T-cell (primary cell): Measurements from ENCODE around the gene NEGR1. TPM values are rescaled to one million over a fixed set of nuclear protein-coding genes. Genes with fewer than 3 reads are reported as not detected.

Experiments used
- ATAC-seq, 4 experiments: fragments of 200-7000 bp in 3 of 4; fragments of 150-1000 bp in 1 of 4; cut with Tn5 transposase; replicated peaks in 1 of 4; 1 replicate in 3 of 4; 2 replicates in 1 of 4; pipeline ENCODE4 v1.10.0; 2021; ENCODE audit warnings: moderate library complexity in 3 of 4, mild to moderate bottlenecking in 2 of 4, moderate number of reproducible peaks in 1 of 4
- CTCF ChIA-PET, 2 donors: fragments of 300-600 bp; sonication (Branson Sonifier 250); formaldehyde crosslinking; loops; one replicate each; lab custom pipeline; 2022; ENCODE audit warnings: antibody characterized with exemption in 2 of 2; lab: Charles Lee
- POLR2A ChIA-PET, 2 donors: fragments of 300-600 bp; sonication (Branson Sonifier 250); formaldehyde crosslinking; loops; one replicate each; lab custom pipeline; 2022; ENCODE audit warnings: antibody characterized with exemption in 2 of 2; lab: Charles Lee
- DNase-seq, 35 experiments: peaks; one replicate each; pipeline versions ENCODE4 v3.0.0 to v3.0.0-alpha.2; 2013 to 2023
- H3K27ac ChIP-seq: one replicate; pipeline ENCODE4 v1.5.1; 2013; ENCODE audit warnings: low read length
- H3K27me3 ChIP-seq, 2 experiments: replicated peaks in 1 of 2; 1 replicate in 1 of 2; 2 replicates in 1 of 2; pipeline versions ENCODE4 v1.6.1 to v1.7.0; 2013; ENCODE audit warnings: low read length in 1 of 2, mixed read lengths in 1 of 2; ENCODE audit not compliant: control insufficient read depth in 2 of 2, insufficient read depth in 2 of 2; ENCODE audit errors: extremely low read depth in 1 of 2
- H3K36me3 ChIP-seq, 2 donors: 1 replicate in 1 of 2; 2 replicates in 1 of 2; pipeline versions ENCODE4 v1.6.1 to v1.7.0; 2013; ENCODE audit warnings: low read length in 1 of 2; ENCODE audit not compliant: control insufficient read depth in 2 of 2, insufficient read depth in 1 of 2; ENCODE audit errors: extremely low read depth in 1 of 2
- H3K4me1 ChIP-seq, 2 experiments: 1 replicate in 1 of 2; 2 replicates in 1 of 2; pipeline versions ENCODE4 v1.6.1 to v1.7.0; 2013; ENCODE audit warnings: low read length in 2 of 2, mixed read lengths in 1 of 2; ENCODE audit not compliant: insufficient read depth in 2 of 2, control insufficient read depth in 1 of 2; ENCODE audit errors: extremely low read depth in 1 of 2
- H3K4me3 ChIP-seq, 2 donors: 1 replicate in 1 of 2; 2 replicates in 1 of 2; pipeline versions ENCODE4 v1.5.1 to v1.7.0; 2013; ENCODE audit warnings: mild to moderate bottlenecking in 2 of 2, low read length in 1 of 2, moderate library complexity in 1 of 2; ENCODE audit not compliant: control insufficient read depth in 1 of 2; ENCODE audit errors: extremely low read depth in 1 of 2
- H3K9me3 ChIP-seq: 2 replicates; pipeline ENCODE4 v1.7.0; 2013
- H3K27ac Mint-ChIP-seq, 2 donors: one replicate each; pipeline ENCODE4 v1.8.0; 2020 to 2021; ENCODE audit warnings: mild to moderate bottlenecking in 2 of 2, mixed read lengths in 2 of 2
- H3K27me3 Mint-ChIP-seq, 2 donors: one replicate each; pipeline ENCODE4 v1.8.0; 2021 to 2022; ENCODE audit warnings: mixed read lengths in 2 of 2
- H3K36me3 Mint-ChIP-seq: one replicate; pipeline ENCODE4 v1.8.0; 2021; ENCODE audit warnings: mixed read lengths
- H3K4me1 Mint-ChIP-seq, 3 donors: one replicate each; pipeline ENCODE4 v1.8.0; 2020 to 2022; ENCODE audit warnings: mixed read lengths in 3 of 3, mild to moderate bottlenecking in 1 of 3
- H3K4me3 Mint-ChIP-seq, 3 donors: one replicate each; pipeline ENCODE4 v1.8.0; 2020 to 2022; ENCODE audit warnings: mild to moderate bottlenecking in 3 of 3, mixed read lengths in 3 of 3, moderate library complexity in 3 of 3
- H3K9me3 Mint-ChIP-seq, 3 donors: one replicate each; pipeline ENCODE4 v1.8.0; 2020 to 2022; ENCODE audit warnings: mixed read lengths in 3 of 3
- WGBS: methylation state at CpG from one replicate; pipeline ENCODE4 v1.1.5; 2013; ENCODE audit warnings: missing lambda C conversion rate; ENCODE audit not compliant: insufficient coverage; 5-methylcytosine and 5-hydroxymethylcytosine counted together
- total RNA-seq, 35 experiments: library from RNA in 6 of 35; stranded (reverse) in 6 of 35; fragments of 120-200 nt in 1 of 35; gene quantifications; one replicate each; pipeline versions ENCODE4 v1.2.1 to v1.2.4 and lab custom pipeline; 2013 to 2026

Gene NEGR1
- total RNA-seq, 5 donors from 2014 or later (not counting 1 experiment from before 2014, with no cell fraction given), result 0.05 to 0.26 (median 0.14) TPM; not detected in 1

DNA sequence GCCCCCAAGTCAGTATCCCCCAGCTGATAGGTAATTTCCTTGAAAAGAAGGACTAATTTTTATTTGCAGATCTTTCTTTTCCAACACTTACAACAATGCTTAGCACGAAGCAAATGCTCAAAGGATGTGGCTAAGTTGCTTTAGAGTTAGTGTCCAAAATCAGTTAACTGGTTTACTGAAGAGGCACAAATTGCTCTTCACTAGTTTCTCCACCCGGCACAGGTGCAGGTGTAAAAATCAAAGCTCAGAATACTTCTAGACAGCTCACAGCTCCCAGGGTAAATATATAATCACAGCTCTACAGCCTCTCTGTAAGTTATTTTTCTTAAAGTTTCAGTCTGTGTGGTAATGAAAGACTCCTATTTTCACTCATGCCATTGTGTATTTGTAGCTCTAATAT, 361.8 kb downstream of the NEGR1 start:
- H3K27ac ChIP-seq, result no peak overlapping the region
- no peaks in the 10 kb centered on the region for H3K36me3 ChIP-seq
- POLR2A ChIA-PET, result no interaction called here
- no peak overlapping the region for H3K4me3 ChIP-seq
- Mint-ChIP-seq H3K27ac (no peak overlapping the region), H3K36me3 (no peaks in the 10 kb centered on the region), H3K27me3 (no peaks in the 10 kb centered on the region), H3K9me3 (peaks cover 4 to 11% (median 4%) of the 10 kb centered on the region in 3 donors), H3K4me1 (no peaks in the 10 kb centered on the region), H3K4me3 (no peak overlapping the region)
- no peaks in the 10 kb centered on the region for H3K4me1 ChIP-seq
- no peaks in the 10 kb centered on the region for H3K9me3 ChIP-seq
- DNase-seq (no peak), ATAC-seq (no peak)
- CTCF ChIA-PET, result no interaction called here
- H3K27me3 ChIP-seq, result no peaks in the 10 kb centered on the region
- WGBS, result no CpG with 5 or more reads among the region's 2 CpGs

- H3K27me3 Mint-ChIP-seq, result no peaks in the 10 kb centered on the region
- H3K27ac Mint-ChIP-seq, result no peak overlapping the region
- ATAC-seq (no peak), DNase-seq (no peak)
- H3K4me1 ChIP-seq, result no peaks in the 10 kb centered on the region
- H3K9me3 Mint-ChIP-seq, result peaks cover 4 to 11% (median 4%) of the 10 kb centered on the region in 3 donors
- H3K9me3 ChIP-seq, result no peaks in the 10 kb centered on the region
- WGBS, result 54% methylated on average over 2 of the region's 2 CpGs
- H3K4me3 Mint-ChIP-seq, result no peak overlapping the region
- no peaks in the 10 kb centered on the region for H3K27me3 ChIP-seq
- no peaks in the 10 kb centered on the region for H3K36me3 Mint-ChIP-seq
- no peaks in the 10 kb centered on the region for H3K4me1 Mint-ChIP-seq
- no peaks in the 10 kb centered on the region for H3K36me3 ChIP-seq
- H3K4me3 ChIP-seq, result no peak overlapping the region
- no peak overlapping the region for H3K27ac ChIP-seq
- POLR2A ChIA-PET, result no interaction called here
- CTCF ChIA-PET, result no interaction called here
Observed at GRCh38 chr1:71919811-71920509, 362.4 kb downstream of the NEGR1 start.

DNA sequence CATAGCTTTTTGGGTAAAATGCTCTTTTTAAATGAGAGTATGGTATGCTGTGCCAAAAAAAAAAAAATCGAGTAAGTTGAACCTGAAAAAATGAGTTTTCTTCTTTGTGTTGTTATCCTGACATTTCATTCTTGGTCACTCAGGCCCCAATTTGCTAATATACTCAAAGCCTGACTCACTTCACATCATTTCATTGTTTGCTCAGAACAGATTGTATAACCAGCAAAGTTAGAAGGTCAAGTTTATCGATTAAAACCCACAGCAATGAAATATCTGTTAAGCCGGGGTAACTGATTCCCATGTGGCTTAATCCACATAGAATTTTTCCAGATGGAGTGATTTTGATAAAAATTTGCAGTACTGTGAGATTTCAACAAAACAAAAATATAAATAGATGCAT, 363.7 kb downstream of the NEGR1 start:
- no peak for DNase-seq
- no peak overlapping the region for H3K27ac ChIP-seq
- no peaks in the 10 kb centered on the region for H3K36me3 Mint-ChIP-seq
- no peaks in the 10 kb centered on the region for H3K27me3 Mint-ChIP-seq
- WGBS, result no CpG with 5 or more reads among the region's 3 CpGs
- no peak overlapping the region for H3K27ac Mint-ChIP-seq
- H3K36me3 ChIP-seq, result no peaks in the 10 kb centered on the region
- H3K9me3 Mint-ChIP-seq, result peaks cover 4 to 18% (median 6%) of the 10 kb centered on the region in 3 donors
- POLR2A ChIA-PET, result no interaction called here
- CTCF ChIA-PET, result no interaction called here
- H3K4me1 ChIP-seq, result no peaks in the 10 kb centered on the region
- H3K9me3 ChIP-seq, result no peaks in the 10 kb centered on the region
- no peak for ATAC-seq
- H3K27me3 ChIP-seq, result no peaks in the 10 kb centered on the region
- H3K4me3 ChIP-seq, result no peak overlapping the region
- H3K4me3 Mint-ChIP-seq, result no peak overlapping the region
- H3K4me1 Mint-ChIP-seq, result no peaks in the 10 kb centered on the region

- Histone ChIP-seq H3K9me3 (no peaks in the 10 kb centered on the region), H3K27me3 (no peaks in the 10 kb centered on the region), H3K27ac (no peak overlapping the region), H3K4me1 (no peaks in the 10 kb centered on the region), H3K4me3 (no peak overlapping the region), H3K36me3 (no peaks in the 10 kb centered on the region)
- peaks cover 4 to 18% (median 6%) of the 10 kb centered on the region in 3 donors for H3K9me3 Mint-ChIP-seq
- DNase-seq, result no peak
- ChIA-PET POLR2A (no interaction called here), CTCF (no interaction called here)
- no peaks in the 10 kb centered on the region for H3K4me1 Mint-ChIP-seq
- 82% methylated on average over 3 of the region's 4 CpGs for WGBS
- H3K36me3 Mint-ChIP-seq, result no peaks in the 10 kb centered on the region
- H3K27me3 Mint-ChIP-seq, result no peaks in the 10 kb centered on the region
- no peak overlapping the region for H3K4me3 Mint-ChIP-seq
- ATAC-seq, result no peak
- no peak overlapping the region for H3K27ac Mint-ChIP-seq
Observed at GRCh38 chr1:71916894-71917293, 365.4 kb downstream of the NEGR1 start.

- H3K27ac ChIP-seq, result no peak overlapping the region
- POLR2A ChIA-PET, result no interaction called here
- WGBS, result no CpG with 5 or more reads among the region's 1 CpG
- CTCF ChIA-PET, result no interaction called here
- Mint-ChIP-seq H3K36me3 (no peaks in the 10 kb centered on the region), H3K27me3 (no peaks in the 10 kb centered on the region), H3K9me3 (peaks cover 4 to 18% (median 6%) of the 10 kb centered on the region in 3 donors), H3K4me1 (no peaks in the 10 kb centered on the region), H3K4me3 (no peak overlapping the region), H3K27ac (no peak overlapping the region)
- DNase-seq (no peak), ATAC-seq (no peak)
- H3K27me3 ChIP-seq, result no peaks in the 10 kb centered on the region
- no peaks in the 10 kb centered on the region for H3K4me1 ChIP-seq
- no peaks in the 10 kb centered on the region for H3K36me3 ChIP-seq
- no peaks in the 10 kb centered on the region for H3K9me3 ChIP-seq
- H3K4me3 ChIP-seq, result no peak overlapping the region
Observed at GRCh38 chr1:71914626-71915025, 367.7 kb downstream of the NEGR1 start.

GRCh38 chr1:71908871-71909390, 373.4 kb downstream of the NEGR1 start:
- Histone ChIP-seq H3K9me3 (no peaks in the 10 kb centered on the region), H3K4me1 (no peaks in the 10 kb centered on the region), H3K36me3 (no peaks in the 10 kb centered on the region), H3K27me3 (no peaks in the 10 kb centered on the region), H3K27ac (no peak overlapping the region), H3K4me3 (no peak overlapping the region)
- no peak overlapping the region for H3K27ac Mint-ChIP-seq
- no peak overlapping the region for H3K4me3 Mint-ChIP-seq
- no peak for DNase-seq
- H3K27me3 Mint-ChIP-seq, result no peaks in the 10 kb centered on the region
- ATAC-seq, result no peak
- H3K9me3 Mint-ChIP-seq, result peaks cover under 1 to 10% (median 6%) of the 10 kb centered on the region in 3 donors
- H3K4me1 Mint-ChIP-seq, result no peaks in the 10 kb centered on the region
- ChIA-PET POLR2A (no interaction called here), CTCF (no interaction called here)
- no peaks in the 10 kb centered on the region for H3K36me3 Mint-ChIP-seq
- no CpG with 5 or more reads among the region's 1 CpG for WGBS
